Left cardiac atrium (tissue), 4 donors: ENCODE measurements around the gene PSMD13. TPM values are rescaled to one million over a fixed set of nuclear protein-coding genes. Genes with fewer than 3 reads are reported as not detected.

Source experiments
- ATAC-seq, 2 donors: fragments of 200-7000 bp; cut with Tn5 transposase; one replicate each; pipeline ENCODE4 v1.9.1; 2020; ENCODE audit warnings: mild to moderate bottlenecking in 2 of 2, moderate library complexity in 2 of 2
- DNase-seq: peaks from one replicate; pipeline ENCODE4 v3.0.0-alpha.2; 2020
- intact Hi-C, 2 donors: fragments of 100-400 bp; cut with DNase I; formaldehyde crosslinking; loops; one replicate each; pipeline versions ENCODE4 v1.14.1 to v1.15.1; 2022 to 2023
- total RNA-seq, 2 donors: library from RNA; stranded (reverse); fragmentation: NEBNext Ultra II Directional; extraction: Animal tissue kit (Norgen Biotek cat#: 25700); gene quantifications; one replicate each; pipeline ENCODE4 v1.2.1, GENCODE V29; 2021
- donor health status: DM: no; HTN: yes; CAD: no.
- donor health status: DM: no; HTN: yes; CAD: no; lungs with severe emphysema.
- donor health status: DM: yes; HTN: yes; CAD: no.
- donor health status: Dilated cardiomyopathy.

The PSMD13 gene
- total RNA-seq, 2 donors from 2014 or later: 75.5 to 87.3 TPM

GRCh38 chr11:299081-299891 is 62.5 kb downstream of the PSMD13 start, which contains the start of gene IFITM5:
TSS of gene IFITM5 (minus strand) at chr11:299526. CDS start at chr11:299490, 36 bp downstream.
- no peak for ATAC-seq
- intact Hi-C loops: loop anchor here in 1 of 2 donors (10.0 kb wide), 1 partner anchor 64 kb away; the partner anchor contains the start of genes PSMD13 and SIRT3
- DNase-seq: peak; percentile 19

DNA sequence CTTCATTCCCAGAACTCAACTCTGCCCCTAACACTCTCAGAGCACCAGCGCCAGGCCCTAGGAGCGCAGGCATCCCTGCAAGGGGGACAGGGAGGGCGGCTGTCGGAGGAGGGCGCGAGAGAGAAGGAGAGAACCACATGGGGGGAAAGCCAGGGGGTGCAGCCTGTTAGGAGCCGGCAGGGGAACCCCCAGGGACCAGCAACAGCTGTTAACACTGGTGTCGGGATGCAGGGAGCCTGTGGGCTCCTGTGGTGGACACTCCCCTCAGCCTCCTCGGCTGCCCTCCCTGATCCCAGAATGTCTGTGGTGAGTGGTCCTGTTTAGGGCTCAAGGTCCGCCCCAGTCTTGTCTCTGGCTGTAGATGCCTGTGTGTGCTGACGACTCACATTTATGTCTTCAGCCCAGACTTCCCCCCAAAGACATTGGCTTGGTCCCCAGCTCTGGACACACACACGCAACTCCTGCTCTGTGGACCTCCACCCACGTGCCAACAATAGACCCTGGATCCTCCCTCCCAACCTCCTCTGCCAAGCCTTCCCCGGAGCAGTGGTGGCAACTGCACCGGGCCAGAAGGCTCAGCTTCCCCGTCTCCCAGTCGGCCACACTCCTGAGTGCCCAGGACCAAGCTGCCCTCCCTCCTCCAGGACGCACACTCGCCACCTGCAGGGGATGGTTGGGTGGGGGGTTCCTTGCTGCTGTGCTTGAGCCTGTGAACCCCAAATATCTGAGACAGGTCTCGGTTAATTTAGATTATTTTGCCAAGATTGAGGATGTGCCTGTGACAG is 63.4 kb downstream of the PSMD13 start:
- ATAC-seq: no peak
- intact Hi-C loops: loop anchor here (5.0 to 10.0 kb wide), 3 partner anchors 62 to 155 kb away; partner anchors contain the start of genes PSMD13 (in 1 of the 2), PTDSS2 (in 1 of the 2) and SIRT3 (in 1 of the 2)
- DNase-seq: peak; percentile 37

Other genes with a start within 250 kb of the PSMD13 start
- not detected for gene SCGB1C1, start 43.9 kb upstream of the PSMD13 start, total RNA-seq
- 10 to 100 TPM; 27.6 to 44.5 TPM for gene BET1L, start 29.6 kb upstream of the PSMD13 start, total RNA-seq
- gene RIC8A, start 29.3 kb upstream of the PSMD13 start, total RNA-seq: 10 to 100 TPM; 54.1 to 67.4 TPM
- gene SIRT3, start 634 bp upstream of the PSMD13 start, total RNA-seq: 10 to 100 TPM; 21.1 to 21.6 TPM
- under 1 TPM; 0.16 to 0.62 TPM for gene NLRP6, start 41.4 kb downstream of the PSMD13 start, total RNA-seq
- gene PGGHG, start 52.1 kb downstream of the PSMD13 start, total RNA-seq: 10 to 100 TPM; 10.8 to 15.8 TPM
- gene IFITM5, start 62.5 kb downstream of the PSMD13 start, total RNA-seq: not detected
- gene IFITM2, start 70.8 kb downstream of the PSMD13 start, total RNA-seq: 100 to 1,000 TPM; 420 to 494 TPM
- gene IFITM1, start 77.1 kb downstream of the PSMD13 start, total RNA-seq: 100 to 1,000 TPM; 151 to 215 TPM
- 100 to 1,000 TPM; 669 to 779 TPM for gene IFITM3, start 83.9 kb downstream of the PSMD13 start, total RNA-seq
- 1 to 10 TPM; 2.1 to 2.4 TPM for gene B4GALNT4, start 132.5 kb downstream of the PSMD13 start, total RNA-seq
- gene PKP3, start 157.2 kb downstream of the PSMD13 start, total RNA-seq: under 1 TPM; 0.52 to 0.68 TPM
- gene SIGIRR, start 178.0 kb downstream of the PSMD13 start, total RNA-seq: 10 to 100 TPM; 35.4 to 36.7 TPM
- gene ANO9, start 205.0 kb downstream of the PSMD13 start, total RNA-seq: 1 to 10 TPM in 1 of 2 donors, under 1 TPM in 1; 0.55 to 1.6 TPM
- gene PTDSS2, start 213.3 kb downstream of the PSMD13 start, total RNA-seq: 10 to 100 TPM; 21.5 to 26.5 TPM